Mucosa of stomach (tissue), 1 donor: ENCODE measurements around the gene WIZ.
"Not testable (repeated sequence)": the region's sequence is repeated elsewhere in the genome, so short reads cannot be mapped to it uniquely, and the experiment has no call there.

Experiments
- H3K27me3 ChIP-seq: one replicate; pipeline ENCODE4 v1.7.0; 2013; ENCODE audit warnings: mild to moderate bottlenecking, low read length; ENCODE audit not compliant: control insufficient read depth, insufficient read depth
- H3K36me3 ChIP-seq: one replicate; pipeline ENCODE4 v1.7.0; 2013; ENCODE audit warnings: low read length; ENCODE audit not compliant: control insufficient read depth, insufficient read depth
- H3K4me1 ChIP-seq: one replicate; pipeline ENCODE4 v1.7.0; 2013; ENCODE audit warnings: mild to moderate bottlenecking, low read length; ENCODE audit not compliant: control insufficient read depth, insufficient read depth
- H3K4me3 ChIP-seq: one replicate; pipeline ENCODE4 v1.7.0; 2013; ENCODE audit warnings: low read length
- H3K9ac ChIP-seq: one replicate; pipeline ENCODE4 v1.7.0; 2013; ENCODE audit warnings: mild to moderate bottlenecking, low read length, moderate library complexity
- H3K9me3 ChIP-seq: one replicate; pipeline ENCODE4 v1.7.0; 2013; ENCODE audit warnings: mild to moderate bottlenecking, low read length, moderate library complexity; ENCODE audit not compliant: control insufficient read depth
- donor health status: Pancreatic carcinoma.

The WIZ gene

GRCh38 chr19:15421721-15422260, 28.0 kb downstream of the WIZ start:
- H3K9me3 ChIP-seq: no peaks in the 10 kb centered on the region
- peaks cover 18% of the 10 kb centered on the region for H3K4me1 ChIP-seq
- peaks cover 6% of the 10 kb centered on the region for H3K36me3 ChIP-seq
- H3K4me3 ChIP-seq: no peak overlapping the region
- H3K9ac ChIP-seq: no peak overlapping the region
- no peaks in the 10 kb centered on the region for H3K27me3 ChIP-seq

- peaks cover 6% of the 10 kb centered on the region for H3K36me3 ChIP-seq
- H3K9me3 ChIP-seq: no peaks in the 10 kb centered on the region
- no peak overlapping the region for H3K4me3 ChIP-seq
- H3K4me1 ChIP-seq: peaks cover 24% of the 10 kb centered on the region
- no peak overlapping the region for H3K9ac ChIP-seq
- H3K27me3 ChIP-seq: no peaks in the 10 kb centered on the region
Measured at GRCh38 chr19:15421136-15421695, 28.5 kb downstream of the WIZ start.

DNA sequence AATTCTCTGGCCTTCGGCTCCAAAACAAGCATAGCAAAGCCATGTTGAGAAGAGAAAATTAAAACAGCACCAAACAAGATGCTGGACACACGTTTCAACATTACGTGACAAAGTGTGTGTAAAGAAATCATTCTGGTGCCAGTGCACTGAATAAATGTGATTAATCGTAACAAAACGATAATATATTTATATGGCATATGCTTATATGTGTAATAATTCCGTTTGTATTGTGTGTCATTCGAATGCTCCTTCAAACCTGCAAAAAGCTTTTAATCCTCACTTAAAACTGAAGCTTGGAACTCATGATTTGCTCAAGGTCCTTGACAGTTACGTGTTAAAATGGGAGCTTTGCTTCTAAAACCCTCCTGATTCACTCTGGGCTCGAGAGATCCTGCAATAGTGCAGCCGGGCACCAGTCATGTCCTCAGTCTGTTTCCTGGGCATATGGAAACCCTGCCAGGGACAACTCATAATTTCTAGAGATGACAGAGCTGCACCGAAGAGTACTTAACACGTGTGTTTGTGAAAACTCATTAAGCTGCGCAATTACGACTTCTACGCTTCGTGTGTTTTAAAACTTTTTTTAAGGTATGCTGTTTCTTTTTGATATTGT, 30.2 kb downstream of the WIZ start:
- H3K9ac ChIP-seq: peak overlapping the region; percentile 48
- peak overlapping the region; percentile 34 for H3K4me3 ChIP-seq
- no peaks in the 10 kb centered on the region for H3K9me3 ChIP-seq
- H3K27me3 ChIP-seq: no peaks in the 10 kb centered on the region
- H3K36me3 ChIP-seq: peaks cover 6% of the 10 kb centered on the region
- peaks cover 25% of the 10 kb centered on the region for H3K4me1 ChIP-seq

GRCh38 chr19:15418579-15419412, 31.0 kb downstream of the WIZ start, which contains the start of gene AKAP8L:
Gene AKAP8L (minus strand): TSS chr19:15418988. CDS start chr19:15418923, 65 bp downstream.
- Histone ChIP-seq H3K27me3 (no peaks in the 10 kb centered on the region), H3K9ac (peak within 1 kb of the TSS; percentile 94), H3K36me3 (peaks cover 6% of the 10 kb centered on the region), H3K4me3 (peak within 1 kb of the TSS; percentile 92), H3K9me3 (no peaks in the 10 kb centered on the region), H3K4me1 (peaks cover 25% of the 10 kb centered on the region)

DNA sequence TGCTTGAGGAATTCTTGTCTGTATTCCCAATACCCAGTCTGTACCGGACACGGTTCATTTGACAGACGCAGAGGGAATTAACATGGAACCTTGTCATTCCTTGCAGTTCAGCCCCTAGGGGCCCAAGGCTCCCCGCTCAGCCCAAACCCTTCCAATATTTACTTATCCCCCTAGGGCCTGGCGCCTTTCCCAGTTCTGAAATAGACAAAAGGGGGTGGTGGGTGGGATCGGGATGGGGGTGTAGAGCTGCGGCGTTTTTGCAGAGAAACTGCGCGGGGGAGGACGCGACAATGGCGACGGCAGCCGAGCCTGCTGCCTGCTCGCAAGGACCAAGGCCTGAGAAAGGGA, 31.6 kb downstream of the WIZ start:
- Histone ChIP-seq H3K9ac (peak overlapping the region; percentile 94), H3K4me3 (peak overlapping the region; percentile 92), H3K36me3 (peaks cover under 1% of the 10 kb centered on the region), H3K27me3 (no peaks in the 10 kb centered on the region), H3K9me3 (no peaks in the 10 kb centered on the region), H3K4me1 (peaks cover 29% of the 10 kb centered on the region)

DNA sequence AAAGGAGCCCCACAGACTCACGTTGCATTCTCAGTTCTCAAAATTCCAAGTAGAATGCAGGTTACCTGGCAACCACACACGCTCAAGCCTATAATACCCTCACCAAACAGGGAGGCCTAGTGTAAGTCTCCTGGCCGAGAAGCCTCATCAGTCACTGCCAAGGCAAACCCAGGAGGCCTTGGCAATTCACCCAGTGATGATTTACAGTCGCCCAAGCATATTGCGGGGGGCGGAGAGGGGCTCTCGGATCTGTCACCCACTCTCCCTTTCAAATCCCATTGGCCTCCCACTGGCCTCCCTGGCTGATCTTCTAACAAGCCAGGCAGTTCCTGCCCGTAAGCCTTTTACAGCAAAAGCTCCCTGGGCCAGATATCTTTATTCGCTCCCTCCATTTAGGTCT, 32.1 kb downstream of the WIZ start:
- Histone ChIP-seq H3K9me3 (no peaks in the 10 kb centered on the region), H3K36me3 (no peaks in the 10 kb centered on the region), H3K9ac (peak overlapping the region; percentile 94), H3K27me3 (no peaks in the 10 kb centered on the region), H3K4me3 (peak overlapping the region; percentile 92), H3K4me1 (peaks cover 34% of the 10 kb centered on the region)

DNA sequence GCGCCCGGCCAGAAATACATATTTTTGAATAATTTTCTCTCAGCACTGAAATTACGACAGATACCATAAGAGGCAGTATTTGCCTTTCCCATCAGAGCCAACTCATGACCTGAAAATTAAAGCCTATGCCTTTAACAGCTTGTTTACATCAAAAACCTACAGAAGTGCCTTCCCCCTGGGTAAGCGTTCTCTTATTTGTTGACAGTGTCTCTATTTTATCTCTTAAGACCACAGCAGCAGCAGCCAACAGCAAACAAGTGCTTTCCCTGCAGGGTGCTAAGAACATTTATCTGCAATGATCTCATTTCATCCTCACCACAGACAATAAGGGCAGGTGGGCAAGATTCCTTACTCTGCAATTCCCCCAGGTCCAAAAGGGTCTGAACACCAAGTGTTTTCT, 36.9 kb downstream of the WIZ start:
- H3K36me3 ChIP-seq: no peaks in the 10 kb centered on the region
- peaks cover 27% of the 10 kb centered on the region for H3K4me1 ChIP-seq
- no peak overlapping the region for H3K4me3 ChIP-seq
- no peak overlapping the region for H3K9ac ChIP-seq
- H3K27me3 ChIP-seq: no peaks in the 10 kb centered on the region
- no peaks in the 10 kb centered on the region for H3K9me3 ChIP-seq

GRCh38 chr19:15411351-15411750, 38.4 kb downstream of the WIZ start:
- not testable (repeated sequence) for H3K9me3 ChIP-seq, H3K9ac ChIP-seq, H3K4me3 ChIP-seq, H3K36me3 ChIP-seq, H3K27me3 ChIP-seq
- H3K4me1 ChIP-seq: peaks cover 12% of the 10 kb centered on the region

- no peak overlapping the region for H3K9ac ChIP-seq
- H3K9me3 ChIP-seq: no peaks in the 10 kb centered on the region
- H3K36me3 ChIP-seq: no peaks in the 10 kb centered on the region
- no peak overlapping the region for H3K4me3 ChIP-seq
- H3K4me1 ChIP-seq: no peaks in the 10 kb centered on the region
- no peaks in the 10 kb centered on the region for H3K27me3 ChIP-seq
Measured at GRCh38 chr19:15404780-15405211, 45.0 kb downstream of the WIZ start.

DNA sequence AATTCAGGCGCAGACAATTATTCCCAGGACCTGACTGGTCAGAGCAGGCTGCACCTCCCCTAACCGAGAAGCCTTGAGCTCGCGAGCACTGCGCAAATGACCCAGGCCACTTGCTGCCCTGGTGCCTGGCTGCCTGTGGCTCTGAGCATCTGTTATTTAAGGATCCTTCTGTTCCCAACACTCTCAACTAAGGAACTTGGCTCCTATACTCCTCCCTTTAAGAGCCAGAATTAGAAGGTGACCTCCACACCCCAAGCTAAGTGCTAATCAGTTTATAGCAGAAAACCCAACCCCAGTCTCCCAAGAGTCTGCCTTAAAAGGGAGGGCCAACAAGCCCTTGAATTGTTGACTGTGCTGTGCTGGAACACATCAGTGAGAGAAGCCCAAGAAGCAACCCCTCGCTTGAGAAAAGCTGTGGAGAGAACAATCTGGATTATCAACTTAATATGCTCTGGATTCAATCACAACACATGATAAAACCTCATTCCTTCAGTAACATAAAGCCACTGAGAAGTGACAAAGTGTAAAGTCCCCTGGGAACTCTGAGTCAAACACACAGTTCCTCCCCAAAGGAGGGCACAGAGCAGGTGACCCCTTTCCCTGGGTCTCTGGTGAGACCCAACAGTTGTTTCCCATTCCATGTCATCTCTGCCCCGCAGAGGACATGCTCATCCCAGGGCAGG, 45.5 kb downstream of the WIZ start:
- H3K4me3 ChIP-seq: no peak overlapping the region
- no peaks in the 10 kb centered on the region for H3K36me3 ChIP-seq
- H3K27me3 ChIP-seq: no peaks in the 10 kb centered on the region
- H3K9ac ChIP-seq: no peak overlapping the region
- no peaks in the 10 kb centered on the region for H3K9me3 ChIP-seq
- H3K4me1 ChIP-seq: no peaks in the 10 kb centered on the region

GRCh38 chr19:15403151-15403531, 46.6 kb downstream of the WIZ start:
- no peak overlapping the region for H3K9ac ChIP-seq
- H3K9me3 ChIP-seq: no peaks in the 10 kb centered on the region
- no peak overlapping the region for H3K4me3 ChIP-seq
- no peaks in the 10 kb centered on the region for H3K27me3 ChIP-seq
- H3K4me1 ChIP-seq: no peaks in the 10 kb centered on the region
- H3K36me3 ChIP-seq: peaks cover 8% of the 10 kb centered on the region
